Activated T-cell treated with anti-CD3 and anti-CD28 coated beads, Interleukin-2, amount 50 U/mL, for 72 hours (primary cell): ENCODE results near the gene MVB12B. TPM values are rescaled to one million over a fixed set of nuclear protein-coding genes. Genes with fewer than 3 reads are reported as not detected.

ENCODE experiments used
- ATAC-seq, 2 donors: fragments of 150-1000 bp; cut with Tn5 transposase; replicated peaks in 1 of 2; 2 replicates each; pipeline ENCODE4 v1.10.0; 2021; ENCODE audit warnings: moderate library complexity in 2 of 2, mild to moderate bottlenecking in 1 of 2
- DNase-seq, 2 donors: peaks; one replicate each; pipeline ENCODE4 v3.0.0; 2021 to 2022; ENCODE audit warnings: mixed read lengths in 1 of 2
- H3K27ac Mint-ChIP-seq: one replicate; pipeline ENCODE4 v1.8.0; 2022; ENCODE audit warnings: mild to moderate bottlenecking, moderate library complexity, mixed read lengths
- H3K27me3 Mint-ChIP-seq: one replicate; pipeline ENCODE4 v1.8.0; 2022; ENCODE audit warnings: low read depth, mixed read lengths
- H3K36me3 Mint-ChIP-seq, 2 donors: one replicate each; pipeline ENCODE4 v1.8.0; 2022; ENCODE audit warnings: mixed read lengths in 2 of 2, mild to moderate bottlenecking in 1 of 2; ENCODE audit not compliant: insufficient read depth in 2 of 2
- H3K4me1 Mint-ChIP-seq: one replicate; pipeline ENCODE4 v1.8.0; 2022; ENCODE audit warnings: low read depth, mixed read lengths
- H3K4me3 Mint-ChIP-seq, 2 donors: one replicate each; pipeline ENCODE4 v1.8.0; 2022; ENCODE audit warnings: mild to moderate bottlenecking in 2 of 2, mixed read lengths in 2 of 2, moderate library complexity in 2 of 2
- H3K9me3 Mint-ChIP-seq, 2 donors: one replicate each; pipeline ENCODE4 v1.8.0; 2022; ENCODE audit warnings: mixed read lengths in 2 of 2
- total RNA-seq, 2 donors: library from RNA; stranded (reverse); gene quantifications; one replicate each; pipeline ENCODE4 v1.2.3, GENCODE V29; 2022

Gene MVB12B
- total RNA-seq, 2 donors from 2014 or later = 11.5 to 17.1 TPM

DNA sequence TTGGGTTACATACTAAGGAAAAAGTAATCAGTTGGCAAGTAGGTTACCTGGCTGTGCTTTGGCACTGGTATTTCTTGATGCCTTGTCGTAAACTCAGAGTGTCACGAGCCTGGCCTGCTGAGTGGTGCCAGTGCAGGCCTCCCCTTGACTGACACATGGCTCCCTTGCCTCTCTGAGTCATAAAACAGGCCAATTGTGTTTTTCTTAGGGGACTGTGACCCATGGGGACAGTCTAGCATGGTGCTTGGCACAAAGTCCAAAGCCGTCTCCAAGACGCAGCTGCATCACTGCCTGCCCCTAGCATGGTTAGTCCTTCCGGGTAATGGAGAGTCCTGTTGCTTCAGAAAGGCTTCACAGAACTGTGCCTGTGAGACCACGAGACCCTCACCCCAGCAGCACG, 132.5 kb downstream of the MVB12B start:
- Mint-ChIP-seq H3K4me1 (no peaks in the 10 kb centered on the region), H3K9me3 (no peaks in the 10 kb centered on the region), H3K27me3 (no peaks in the 10 kb centered on the region), H3K36me3 (no peaks in the 10 kb centered on the region), H3K27ac (no peak overlapping the region), H3K4me3 (no peak overlapping the region)
- no peak for DNase-seq
- no peak for ATAC-seq

DNA sequence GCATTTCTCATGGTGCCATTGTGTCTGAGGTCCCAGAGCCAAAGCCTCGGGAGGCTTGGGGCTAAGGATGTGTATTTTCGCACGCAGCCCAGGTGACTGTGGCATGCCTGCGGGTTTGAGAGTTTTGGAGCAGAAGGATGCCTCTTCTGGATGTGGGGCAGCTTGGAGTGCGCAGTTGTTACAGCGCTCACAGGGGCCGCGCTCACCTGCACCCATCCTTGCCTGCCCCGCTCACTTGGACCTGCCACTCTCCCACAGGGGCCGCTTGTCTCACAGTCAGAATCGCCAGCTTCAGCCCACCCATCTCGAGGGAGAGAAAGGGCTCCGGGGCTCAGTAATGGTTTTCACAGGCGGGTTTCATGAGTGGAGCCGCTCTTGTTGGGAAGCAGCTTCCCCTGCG, 132.9 kb downstream of the MVB12B start:
- Mint-ChIP-seq H3K9me3 (no peaks in the 10 kb centered on the region), H3K27ac (no peak overlapping the region), H3K4me3 (no peak overlapping the region), H3K4me1 (no peaks in the 10 kb centered on the region), H3K27me3 (no peaks in the 10 kb centered on the region), H3K36me3 (no peaks in the 10 kb centered on the region)
- no peak for DNase-seq
- no peak for ATAC-seq

DNA sequence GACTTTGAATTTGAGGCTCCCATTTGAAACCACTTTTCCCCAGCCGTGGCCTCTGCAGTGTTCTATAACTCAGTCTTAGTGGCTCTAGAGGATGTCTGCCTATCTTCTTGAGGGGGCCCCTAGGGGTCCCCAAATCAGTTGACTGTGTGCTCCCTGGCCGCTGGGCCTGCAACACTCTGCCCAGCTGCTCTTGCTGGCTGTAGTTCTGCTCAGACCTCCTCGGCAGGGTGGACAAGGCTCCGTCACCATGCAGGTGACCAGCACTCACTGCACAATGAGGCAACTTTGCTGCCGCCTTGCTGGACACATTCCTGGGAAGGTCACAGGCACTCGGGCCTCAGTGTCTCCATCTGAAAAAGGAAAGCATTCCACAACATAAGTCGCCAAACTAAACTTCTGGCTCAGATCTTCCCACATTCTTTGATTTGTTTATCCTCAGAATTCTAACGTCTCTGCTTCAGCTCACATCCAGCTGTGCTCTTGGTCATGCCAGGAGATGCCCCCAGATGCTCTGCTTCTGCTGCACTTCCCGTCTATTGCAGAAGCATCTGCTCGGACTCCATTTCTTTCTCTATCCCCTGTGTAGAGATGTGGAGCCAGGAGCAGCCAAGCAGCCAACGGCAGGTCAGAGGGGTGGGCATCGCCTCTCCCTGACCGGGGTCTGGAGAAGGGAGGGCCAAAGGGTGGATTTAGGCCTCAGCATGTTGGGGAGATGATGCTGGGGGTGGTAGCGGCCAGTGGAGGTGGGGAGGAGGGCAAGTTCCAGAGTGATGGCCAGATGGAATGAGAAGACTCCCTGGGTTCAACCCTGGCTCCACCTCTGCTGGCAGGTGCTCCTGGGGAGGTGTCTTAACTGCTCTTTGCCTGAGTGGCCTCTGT, 133.6 kb downstream of the MVB12B start:
- DNase-seq = no peak
- Mint-ChIP-seq H3K27ac (no peak overlapping the region), H3K27me3 (no peaks in the 10 kb centered on the region), H3K36me3 (no peaks in the 10 kb centered on the region), H3K4me3 (no peak overlapping the region), H3K4me1 (no peaks in the 10 kb centered on the region), H3K9me3 (no peaks in the 10 kb centered on the region)
- ATAC-seq = no peak

DNA sequence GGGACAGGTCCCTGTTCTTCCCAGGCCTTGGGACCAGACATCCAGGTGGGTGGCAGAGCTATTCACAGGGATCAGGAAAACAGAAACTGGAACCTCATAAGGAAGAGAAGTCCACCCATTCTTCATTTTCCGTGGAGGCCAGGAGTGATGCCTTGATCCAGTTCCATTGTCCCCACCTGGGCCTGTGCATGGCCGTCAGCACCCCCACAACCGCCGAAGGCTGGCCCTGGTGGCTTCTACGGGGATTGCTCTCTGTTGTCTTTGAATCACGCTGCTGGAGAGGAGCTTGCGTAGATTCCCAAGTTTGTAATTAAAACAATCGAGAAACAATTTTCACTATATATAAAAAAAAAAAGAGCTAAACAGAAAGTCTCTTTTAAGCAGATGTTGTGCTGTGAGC, 134.4 kb downstream of the MVB12B start:
- Mint-ChIP-seq H3K27me3 (no peaks in the 10 kb centered on the region), H3K4me1 (no peaks in the 10 kb centered on the region), H3K36me3 (no peaks in the 10 kb centered on the region), H3K4me3 (no peak overlapping the region), H3K27ac (no peak overlapping the region), H3K9me3 (no peaks in the 10 kb centered on the region)
- ATAC-seq = no peak
- no peak for DNase-seq

DNA sequence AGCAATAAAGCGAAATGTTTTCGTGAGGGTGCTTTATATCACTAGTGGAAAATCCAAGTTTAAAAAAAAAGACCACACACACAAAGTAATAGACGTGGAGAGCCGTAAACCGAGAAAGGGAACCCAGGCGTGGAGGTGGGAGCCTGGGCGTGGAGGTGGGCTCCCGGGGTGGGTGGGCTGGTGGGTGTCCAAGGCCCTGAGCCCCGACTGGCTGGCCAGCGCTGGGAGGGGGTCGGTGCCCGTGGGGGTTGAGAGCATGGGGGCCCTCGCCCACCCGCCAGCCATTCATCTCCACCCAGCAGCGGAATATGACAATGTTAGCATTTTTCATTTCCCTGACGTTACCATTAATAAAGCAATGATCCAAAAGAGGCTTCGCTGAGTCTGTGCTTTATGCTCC, 135.0 kb downstream of the MVB12B start:
- Mint-ChIP-seq H3K36me3 (no peaks in the 10 kb centered on the region), H3K4me3 (no peak overlapping the region), H3K27ac (no peak overlapping the region), H3K27me3 (no peaks in the 10 kb centered on the region), H3K4me1 (no peaks in the 10 kb centered on the region), H3K9me3 (no peaks in the 10 kb centered on the region)
- no peak for DNase-seq
- no peak for ATAC-seq

DNA sequence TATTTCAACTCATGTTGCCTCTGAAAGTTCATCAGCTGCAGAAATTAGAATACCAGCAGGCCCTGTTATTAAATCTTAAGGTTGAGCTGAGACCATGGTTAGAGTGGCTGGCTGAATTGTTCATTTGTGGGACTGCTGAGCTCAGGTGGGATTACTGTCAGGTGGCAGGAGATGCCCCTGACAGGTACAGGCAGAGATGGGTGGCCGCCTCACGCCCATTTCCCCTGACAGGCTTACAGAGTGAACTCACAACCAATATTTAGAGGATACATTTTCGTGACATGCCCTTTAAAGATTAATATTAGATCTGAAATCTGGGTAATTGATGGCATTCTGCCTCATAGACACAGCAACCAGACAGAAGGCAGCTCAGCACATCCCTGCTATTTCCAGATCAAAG, 136.0 kb downstream of the MVB12B start:
- H3K27ac Mint-ChIP-seq = no peak overlapping the region
- no peaks in the 10 kb centered on the region for H3K36me3 Mint-ChIP-seq
- no peaks in the 10 kb centered on the region for H3K9me3 Mint-ChIP-seq
- H3K4me1 Mint-ChIP-seq = no peaks in the 10 kb centered on the region
- H3K4me3 Mint-ChIP-seq = no peak overlapping the region
- peaks cover 2% of the 10 kb centered on the region for H3K27me3 Mint-ChIP-seq
- ATAC-seq (no peak), DNase-seq (no peak)

DNA sequence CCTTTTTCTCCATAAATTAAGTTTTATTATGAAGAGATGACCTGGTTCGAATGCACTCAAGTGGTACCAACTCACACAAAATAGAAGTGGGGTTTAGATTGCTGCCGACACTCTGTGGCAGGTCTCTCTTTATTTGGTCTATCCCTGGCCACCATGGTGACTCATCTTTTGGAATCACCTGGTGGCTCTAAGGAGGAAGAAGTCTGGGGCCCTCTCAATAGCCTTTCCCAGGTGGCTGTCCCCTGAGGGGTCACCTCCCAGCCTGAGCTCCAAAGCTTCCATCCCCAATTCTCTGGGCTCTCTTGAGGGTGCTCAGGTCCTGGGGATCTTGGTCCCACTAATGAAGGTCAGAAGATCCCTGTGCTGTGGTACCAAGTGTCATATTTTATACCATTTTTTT, 136.8 kb downstream of the MVB12B start:
- ATAC-seq (no peak), DNase-seq (no peak)
- Mint-ChIP-seq H3K27me3 (peaks cover 10% of the 10 kb centered on the region), H3K4me3 (no peak overlapping the region), H3K4me1 (peaks cover 4% of the 10 kb centered on the region), H3K27ac (no peak overlapping the region), H3K9me3 (no peaks in the 10 kb centered on the region), H3K36me3 (no peaks in the 10 kb centered on the region)

DNA sequence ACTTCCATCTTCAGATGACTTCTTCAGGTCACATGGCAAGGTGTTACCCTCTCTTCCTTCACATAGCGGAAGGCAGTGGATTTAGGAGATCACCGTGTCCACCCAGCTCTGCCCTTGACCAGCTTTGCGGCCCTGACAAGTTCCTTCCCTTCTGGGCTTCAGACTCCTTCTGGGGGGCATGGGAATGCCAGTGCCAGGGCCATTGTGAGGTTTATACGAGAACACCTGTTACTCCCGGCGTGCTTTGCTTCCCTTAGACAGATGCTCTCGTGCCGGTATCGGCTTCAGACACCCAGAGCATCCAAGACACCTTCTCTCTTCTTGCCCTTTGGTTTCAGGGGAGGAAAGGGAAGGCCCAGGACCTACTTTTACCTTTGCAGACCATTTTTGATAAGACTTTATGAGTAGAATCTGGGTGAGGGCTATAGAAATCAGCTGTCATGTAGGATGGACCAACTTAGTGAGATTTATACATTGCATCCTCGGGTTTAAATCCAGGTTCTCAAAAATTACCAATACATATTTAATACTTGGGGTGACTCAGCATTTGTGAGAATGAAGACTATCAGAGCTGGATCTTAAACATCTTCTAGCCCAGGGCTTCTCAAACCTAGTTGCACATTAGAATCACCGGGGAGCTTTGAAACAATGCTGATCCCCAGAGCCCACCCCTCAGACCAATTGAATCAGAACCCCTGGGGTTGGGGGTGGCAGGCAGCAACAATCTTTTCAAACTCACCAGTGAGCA, 138.2 kb downstream of the MVB12B start:
- Mint-ChIP-seq H3K27me3 (peaks cover 15% of the 10 kb centered on the region), H3K4me1 (peaks cover 18% of the 10 kb centered on the region), H3K27ac (no peak overlapping the region), H3K36me3 (no peaks in the 10 kb centered on the region), H3K9me3 (no peaks in the 10 kb centered on the region), H3K4me3 (no peak overlapping the region)
- ATAC-seq (no peak), DNase-seq (no peak)

DNA sequence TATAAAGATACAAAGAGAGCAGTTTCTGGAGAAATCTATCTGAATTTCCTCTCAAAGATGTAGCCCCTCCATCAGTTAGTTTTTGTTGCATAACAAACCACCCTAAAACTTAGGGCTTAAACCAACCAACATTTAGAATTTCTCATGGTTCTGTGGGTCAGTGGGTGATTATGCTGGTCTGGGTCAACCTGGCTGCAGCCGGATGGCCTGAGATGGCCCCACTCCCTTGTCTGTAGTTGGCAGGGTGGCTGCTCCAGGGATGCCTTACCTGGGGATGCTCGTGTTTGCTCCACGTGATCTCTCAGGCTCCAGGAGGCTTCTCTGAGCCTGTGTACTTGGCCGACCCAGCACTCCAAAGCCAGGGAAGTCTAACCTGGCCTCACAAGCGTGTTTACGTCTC, 139.3 kb downstream of the MVB12B start:
- Mint-ChIP-seq H3K9me3 (no peaks in the 10 kb centered on the region), H3K36me3 (no peaks in the 10 kb centered on the region), H3K27ac (no peak overlapping the region), H3K4me1 (peaks cover 29% of the 10 kb centered on the region), H3K27me3 (peaks cover 15% of the 10 kb centered on the region), H3K4me3 (no peak overlapping the region)
- ATAC-seq (no peak), DNase-seq (no peak)

DNA sequence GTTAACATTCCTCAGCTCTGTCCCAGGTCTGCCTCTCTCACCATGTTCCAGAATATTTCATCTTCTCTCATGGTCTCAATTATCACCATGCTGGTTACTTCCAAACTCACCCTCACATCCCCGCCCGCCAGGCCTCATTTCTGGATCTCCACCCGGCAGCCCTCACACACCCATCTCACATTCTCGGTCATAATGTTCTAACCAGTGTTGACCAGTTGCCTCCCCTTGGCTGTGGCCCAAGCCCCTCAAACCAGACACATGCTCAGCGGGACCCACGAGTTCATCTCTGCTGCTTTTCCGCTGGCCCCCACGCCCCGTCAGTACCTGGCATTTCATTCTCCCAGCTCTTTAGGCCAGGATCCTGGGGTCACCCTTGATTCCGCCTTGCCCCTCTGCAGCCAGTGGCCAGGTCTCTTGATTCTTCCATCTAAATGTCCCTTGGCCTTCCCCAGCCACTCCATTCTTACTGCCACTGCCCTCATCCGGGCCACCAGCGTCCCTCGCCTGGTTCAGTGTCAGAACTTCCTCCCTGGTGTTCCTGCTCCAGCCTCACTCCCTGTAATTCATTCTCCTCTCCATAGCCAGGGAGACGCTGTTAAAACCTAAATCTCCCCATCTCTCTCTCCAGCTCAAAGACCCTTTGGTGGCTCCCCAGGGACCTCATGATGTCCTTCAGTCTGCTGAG, 141.7 kb downstream of the MVB12B start:
- Mint-ChIP-seq H3K9me3 (no peaks in the 10 kb centered on the region), H3K36me3 (no peaks in the 10 kb centered on the region), H3K4me3 (no peak overlapping the region), H3K4me1 (peaks cover 51% of the 10 kb centered on the region), H3K27me3 (peaks cover 32% of the 10 kb centered on the region), H3K27ac (no peak overlapping the region)
- DNase-seq (no peak), ATAC-seq (no peak)

DNA sequence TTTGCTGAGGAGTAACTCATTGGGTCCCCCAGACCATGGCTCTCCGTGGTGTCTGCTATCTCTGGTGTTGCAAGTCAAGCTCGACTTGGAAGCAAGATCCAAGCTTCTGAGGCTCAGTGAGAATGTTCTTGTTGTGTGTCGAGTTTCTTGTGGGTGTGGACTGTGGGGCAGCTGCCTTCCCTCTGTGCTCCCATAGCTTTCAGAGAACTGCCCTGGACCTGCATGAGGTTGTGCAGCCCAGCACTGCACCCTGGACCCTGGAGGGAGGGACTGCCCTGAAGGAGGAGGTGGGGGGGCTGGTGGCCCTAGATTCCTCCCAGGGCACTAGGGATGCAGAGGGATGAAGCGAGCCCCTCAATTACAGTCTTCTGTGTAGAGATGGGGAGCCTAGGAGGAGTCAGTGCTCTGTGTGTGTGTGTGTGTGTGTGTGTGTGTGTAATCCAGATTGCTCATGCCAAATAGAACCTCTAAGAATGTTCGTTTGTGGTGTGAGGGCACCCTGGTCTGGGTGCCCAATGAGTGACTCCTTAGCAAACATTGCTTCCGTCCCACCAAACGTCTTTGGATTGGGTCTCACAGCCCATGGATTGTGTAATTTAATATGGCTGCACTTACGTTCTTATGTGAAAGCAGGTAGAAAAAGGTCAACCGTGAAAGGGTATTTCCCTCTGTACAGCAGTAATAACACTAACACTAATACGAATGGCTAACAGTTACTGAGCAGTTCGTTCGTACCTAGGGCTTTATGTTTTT, 143.8 kb downstream of the MVB12B start:
- Mint-ChIP-seq H3K4me3 (peak overlapping the region; percentile 57 to 77), H3K4me1 (peaks cover 51% of the 10 kb centered on the region), H3K27ac (peak overlapping the region; percentile 77), H3K36me3 (no peaks in the 10 kb centered on the region), H3K27me3 (peaks cover 52% of the 10 kb centered on the region), H3K9me3 (no peaks in the 10 kb centered on the region)
- ATAC-seq (peak; percentile 42 to 58), DNase-seq (peak in 1 of 2 donors; percentile 19)

DNA sequence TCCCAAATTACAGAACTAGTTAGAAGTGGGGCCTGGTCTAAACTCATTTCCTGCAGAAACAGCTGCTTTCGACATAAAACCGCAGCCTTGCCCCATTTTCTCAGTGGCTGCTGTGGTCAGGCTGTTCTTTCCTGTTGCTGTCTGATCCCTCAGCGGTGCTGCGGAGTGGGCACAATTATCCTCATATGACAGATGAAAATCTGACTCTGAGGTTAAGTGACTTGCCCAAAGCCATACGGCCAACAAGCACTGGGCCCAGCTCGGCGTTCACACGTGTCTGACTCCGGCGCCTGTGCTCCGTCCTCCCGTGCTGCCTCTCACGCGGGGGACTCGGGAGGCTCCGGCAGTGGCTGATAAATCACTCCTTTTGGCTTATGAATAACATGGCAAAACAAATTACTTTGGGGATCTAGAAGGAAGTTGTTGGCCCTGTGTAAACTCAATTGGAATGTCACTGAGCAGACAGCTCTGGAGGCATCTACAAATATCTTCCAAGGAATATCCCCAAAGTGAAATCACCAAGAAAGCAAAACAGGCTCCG, 144.5 kb downstream of the MVB12B start:
- Mint-ChIP-seq H3K27ac (peak overlapping the region; percentile 77), H3K9me3 (no peaks in the 10 kb centered on the region), H3K4me3 (peak overlapping the region; percentile 57 to 77), H3K27me3 (peaks cover 52% of the 10 kb centered on the region), H3K4me1 (peaks cover 51% of the 10 kb centered on the region), H3K36me3 (peaks cover 0 to 2% of the 10 kb centered on the region in 2 donors)
- DNase-seq (peak; percentile 86), ATAC-seq (peak; percentile 92 to 95)
